Activated T-cell treated with anti-CD3 and anti-CD28 coated beads, Interleukin-2, amount 50 U/mL, for 24 hours (primary cell): ENCODE results near the gene FZD10.

Experiments used
- DNase-seq: peaks from one replicate; pipeline ENCODE4 v3.0.0-alpha.2; 2020
- H3K27ac Mint-ChIP-seq: 2 replicates; pipeline ENCODE4 v1.8.0; 2020; ENCODE audit warnings: mild to moderate bottlenecking, mixed read lengths
- H3K27me3 Mint-ChIP-seq: 2 replicates; pipeline ENCODE4 v1.8.0; 2020; ENCODE audit warnings: mixed read lengths
- H3K36me3 Mint-ChIP-seq: 2 replicates; pipeline ENCODE4 v1.8.0; 2020; ENCODE audit warnings: low read depth, mixed read lengths
- H3K4me1 Mint-ChIP-seq: 2 replicates; pipeline ENCODE4 v1.8.0; 2020; ENCODE audit warnings: low read depth, mixed read lengths
- H3K4me3 Mint-ChIP-seq: 2 replicates; pipeline ENCODE4 v1.8.0; 2020; ENCODE audit warnings: mild to moderate bottlenecking, moderate library complexity, mixed read lengths
- H3K9me3 Mint-ChIP-seq: 2 replicates; pipeline ENCODE4 v1.8.0; 2020; ENCODE audit warnings: mixed read lengths

FZD10 gene

GRCh38 chr12:130127532-130127911 is 34.7 kb upstream of the FZD10 start:
- no peaks in the 10 kb centered on the region for H3K9me3 Mint-ChIP-seq
- DNase-seq, result no peak
- no peak overlapping the region for H3K27ac Mint-ChIP-seq
- no peaks in the 10 kb centered on the region for H3K36me3 Mint-ChIP-seq
- H3K4me1 Mint-ChIP-seq, result no peaks in the 10 kb centered on the region
- no peak overlapping the region for H3K4me3 Mint-ChIP-seq
- no peaks in the 10 kb centered on the region for H3K27me3 Mint-ChIP-seq

DNA sequence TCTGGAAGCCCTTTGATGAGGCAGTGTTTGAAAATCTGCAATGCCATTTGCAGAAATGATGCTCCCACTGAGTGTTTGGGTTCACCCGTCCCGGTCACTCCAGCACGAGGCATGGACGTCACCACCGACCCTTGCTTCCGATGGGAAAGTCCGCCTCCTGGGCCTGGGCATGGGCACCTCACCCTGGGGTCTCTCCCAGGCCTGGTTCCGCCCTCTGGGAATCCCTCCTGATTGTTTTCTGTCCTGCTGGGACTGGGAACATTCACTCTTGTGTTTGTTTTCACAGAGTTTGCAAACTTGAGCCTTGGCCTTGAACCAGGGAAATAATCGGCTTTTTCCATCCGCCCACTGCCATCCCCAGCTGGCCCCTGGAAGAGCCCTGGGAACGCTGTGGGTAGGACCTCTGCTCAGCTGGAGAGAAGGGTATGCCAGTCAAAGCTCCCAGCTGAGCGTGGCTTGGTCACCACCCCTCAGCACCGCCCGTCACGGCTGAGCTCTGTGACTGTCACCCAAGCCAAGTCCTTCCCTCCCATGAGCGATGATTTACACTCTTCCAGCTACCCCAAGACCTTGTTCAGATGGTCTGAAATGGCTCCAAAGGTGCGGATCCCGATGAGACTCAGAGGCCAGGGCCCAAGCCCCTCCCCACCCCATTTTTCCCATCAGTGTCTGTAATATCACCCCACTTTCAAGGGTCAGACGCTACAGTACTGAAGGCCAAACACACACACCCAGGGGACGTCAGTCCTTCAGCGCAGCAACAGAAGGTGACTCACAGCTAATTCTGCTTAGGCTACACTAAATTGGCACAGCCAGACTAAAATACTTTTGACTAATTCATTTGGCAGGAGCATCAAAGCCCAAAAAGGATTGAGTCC is 34.1 kb upstream of the FZD10 start:
- no peak overlapping the region for H3K4me3 Mint-ChIP-seq
- H3K36me3 Mint-ChIP-seq, result no peaks in the 10 kb centered on the region
- no peak for DNase-seq
- H3K27me3 Mint-ChIP-seq, result peaks cover 3% of the 10 kb centered on the region
- H3K27ac Mint-ChIP-seq, result no peak overlapping the region
- no peaks in the 10 kb centered on the region for H3K9me3 Mint-ChIP-seq
- H3K4me1 Mint-ChIP-seq, result no peaks in the 10 kb centered on the region

DNA sequence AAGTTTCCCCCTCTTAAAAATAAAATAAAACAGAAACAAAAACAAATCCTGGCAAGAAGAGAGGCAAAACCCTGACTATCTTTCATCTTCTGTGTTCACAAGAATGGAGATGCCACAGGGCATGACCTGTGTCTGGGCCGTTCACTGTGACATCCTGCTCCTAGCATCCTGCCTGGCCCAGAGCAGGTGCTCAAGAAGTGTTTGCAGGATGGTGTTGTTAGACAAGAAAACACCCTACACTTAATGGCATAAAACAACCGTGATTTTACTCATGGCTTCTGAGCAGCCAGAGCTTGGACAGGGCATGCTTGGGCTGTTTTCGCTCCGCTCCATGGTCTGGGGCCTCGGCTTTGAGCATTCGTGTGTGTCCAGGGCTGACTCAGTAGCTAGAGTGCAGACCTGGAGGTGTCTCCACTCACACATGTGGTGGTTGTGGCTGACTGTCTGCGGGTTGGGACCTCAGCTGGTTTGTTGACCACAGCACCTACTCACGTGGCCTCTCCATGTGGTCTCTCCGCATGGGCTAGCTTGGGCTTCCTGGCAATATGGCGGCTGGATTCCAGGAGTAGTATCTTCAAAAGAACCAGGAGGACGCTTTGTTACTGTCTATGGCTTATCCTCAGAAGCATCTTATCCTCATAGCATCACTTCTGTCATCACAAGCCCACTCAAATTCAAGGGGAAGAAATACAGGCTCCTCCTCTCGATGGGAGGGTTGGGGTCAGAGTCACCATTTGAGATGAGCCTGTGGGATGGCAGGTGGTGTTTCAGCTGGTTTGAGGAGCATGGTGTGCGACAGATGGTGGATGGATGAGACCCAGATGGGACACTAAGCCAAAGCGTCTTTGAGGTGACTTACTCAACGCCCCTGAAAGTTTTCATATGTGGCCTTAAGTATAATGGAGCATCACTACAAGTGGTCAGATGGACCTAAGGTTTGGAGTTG is 33.2 kb upstream of the FZD10 start:
- peaks cover 3% of the 10 kb centered on the region for H3K4me1 Mint-ChIP-seq
- no peak for DNase-seq
- no peak overlapping the region for H3K27ac Mint-ChIP-seq
- no peaks in the 10 kb centered on the region for H3K9me3 Mint-ChIP-seq
- peaks cover 7% of the 10 kb centered on the region for H3K27me3 Mint-ChIP-seq
- H3K4me3 Mint-ChIP-seq, result no peak overlapping the region
- no peaks in the 10 kb centered on the region for H3K36me3 Mint-ChIP-seq

- Mint-ChIP-seq H3K36me3 (no peaks in the 10 kb centered on the region), H3K4me3 (no peak overlapping the region), H3K4me1 (peaks cover 4% of the 10 kb centered on the region), H3K27me3 (peaks cover 7% of the 10 kb centered on the region), H3K27ac (no peak overlapping the region), H3K9me3 (peaks cover 2% of the 10 kb centered on the region)
- DNase-seq, result no peak
Measured at GRCh38 chr12:130130346-130130745, 31.9 kb upstream of the FZD10 start.

DNA sequence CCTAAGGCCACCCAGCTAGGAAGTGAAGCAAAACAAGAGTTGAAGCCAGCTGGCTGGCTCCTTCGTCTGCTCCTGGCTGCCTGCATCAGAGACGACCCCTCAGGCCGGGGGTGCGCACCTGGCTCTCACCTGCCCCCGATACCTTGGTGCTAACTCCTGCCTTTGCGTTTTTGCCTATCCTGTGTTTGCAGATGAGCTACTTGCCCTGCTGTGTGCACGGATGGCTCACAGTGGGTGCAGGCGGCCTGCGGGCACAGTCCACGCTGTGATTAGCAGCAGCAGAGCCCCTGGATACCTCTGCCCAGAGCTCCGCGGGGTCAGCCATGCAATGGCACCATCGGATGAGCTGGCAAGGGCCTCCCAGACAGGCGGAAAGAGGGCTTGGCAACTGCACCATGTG is 31.2 kb upstream of the FZD10 start:
- peaks cover 7% of the 10 kb centered on the region for H3K27me3 Mint-ChIP-seq
- DNase-seq, result no peak
- H3K4me3 Mint-ChIP-seq, result no peak overlapping the region
- H3K36me3 Mint-ChIP-seq, result no peaks in the 10 kb centered on the region
- H3K27ac Mint-ChIP-seq, result no peak overlapping the region
- H3K9me3 Mint-ChIP-seq, result peaks cover 5% of the 10 kb centered on the region
- H3K4me1 Mint-ChIP-seq, result peaks cover 4% of the 10 kb centered on the region

DNA sequence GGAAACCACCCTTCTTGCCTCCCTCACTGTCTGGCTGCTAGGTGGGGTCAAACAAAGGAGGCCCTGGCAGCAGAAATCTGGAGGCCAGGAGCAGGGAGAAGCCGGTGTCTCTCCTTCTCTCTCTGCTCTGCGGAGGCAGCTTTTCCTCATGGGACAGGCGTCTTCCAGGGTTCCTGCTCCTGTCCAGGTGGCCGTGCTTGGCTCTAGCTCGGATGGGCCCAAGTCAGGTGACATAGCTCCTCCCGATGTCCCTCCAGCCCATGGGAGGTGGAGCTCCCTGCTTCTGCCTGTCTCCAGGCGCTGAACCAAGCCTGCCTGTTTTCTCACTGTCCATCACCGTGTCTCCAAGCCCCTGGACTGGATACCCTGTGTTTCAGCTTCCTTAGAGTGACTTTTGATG is 30.5 kb upstream of the FZD10 start:
- no peak overlapping the region for H3K4me3 Mint-ChIP-seq
- H3K9me3 Mint-ChIP-seq, result peaks cover 5% of the 10 kb centered on the region
- H3K27ac Mint-ChIP-seq, result no peak overlapping the region
- no peak for DNase-seq
- peaks cover 10% of the 10 kb centered on the region for H3K27me3 Mint-ChIP-seq
- H3K36me3 Mint-ChIP-seq, result no peaks in the 10 kb centered on the region
- peaks cover 4% of the 10 kb centered on the region for H3K4me1 Mint-ChIP-seq

GRCh38 chr12:130132831-130133511 is 29.3 kb upstream of the FZD10 start:
- Mint-ChIP-seq H3K4me3 (no peak overlapping the region), H3K4me1 (peaks cover 6% of the 10 kb centered on the region), H3K27ac (no peak overlapping the region), H3K36me3 (no peaks in the 10 kb centered on the region), H3K9me3 (peaks cover 5% of the 10 kb centered on the region), H3K27me3 (peaks cover 10% of the 10 kb centered on the region)
- DNase-seq, result no peak

GRCh38 chr12:130133851-130134562 is 28.3 kb upstream of the FZD10 start:
- DNase-seq, result no peak
- Mint-ChIP-seq H3K4me3 (no peak overlapping the region), H3K4me1 (peaks cover 6% of the 10 kb centered on the region), H3K27ac (no peak overlapping the region), H3K9me3 (peaks cover 5% of the 10 kb centered on the region), H3K36me3 (no peaks in the 10 kb centered on the region), H3K27me3 (peaks cover 10% of the 10 kb centered on the region)

- Mint-ChIP-seq H3K36me3 (no peaks in the 10 kb centered on the region), H3K4me3 (no peak overlapping the region), H3K4me1 (peaks cover 6% of the 10 kb centered on the region), H3K27me3 (peaks cover 10% of the 10 kb centered on the region), H3K27ac (no peak overlapping the region), H3K9me3 (peaks cover 5% of the 10 kb centered on the region)
- no peak for DNase-seq
Measured at GRCh38 chr12:130134563-130134915, 27.7 kb upstream of the FZD10 start.

DNA sequence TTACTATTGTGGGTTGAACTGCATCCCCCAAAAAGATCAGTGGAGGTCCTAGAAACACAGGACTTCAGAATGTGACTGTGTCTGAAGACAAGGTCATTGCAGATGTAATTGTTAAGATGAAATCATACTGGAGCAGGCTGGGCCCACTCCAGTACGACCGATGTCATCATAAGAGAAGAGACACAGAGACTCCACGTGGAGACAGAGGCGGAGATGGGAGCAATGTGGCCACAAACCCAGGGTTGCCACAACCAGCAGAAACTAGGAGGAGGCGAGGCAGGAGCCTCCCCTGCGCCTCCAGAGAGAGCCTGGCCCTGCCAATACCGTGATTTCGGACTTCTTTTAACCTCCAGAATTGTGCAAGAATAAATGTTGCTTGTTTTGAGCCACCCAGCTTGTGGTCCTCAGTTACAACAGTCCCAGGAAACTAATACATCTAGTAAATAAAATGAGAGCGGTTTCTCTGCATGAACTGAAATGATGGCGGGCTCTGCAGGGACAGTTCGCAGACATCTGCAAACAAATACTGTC is 25.7 kb upstream of the FZD10 start:
- peaks cover 5% of the 10 kb centered on the region for H3K9me3 Mint-ChIP-seq
- H3K36me3 Mint-ChIP-seq, result no peaks in the 10 kb centered on the region
- no peak for DNase-seq
- peaks cover 13% of the 10 kb centered on the region for H3K27me3 Mint-ChIP-seq
- peaks cover 6% of the 10 kb centered on the region for H3K4me1 Mint-ChIP-seq
- no peak overlapping the region for H3K4me3 Mint-ChIP-seq
- no peak overlapping the region for H3K27ac Mint-ChIP-seq

DNA sequence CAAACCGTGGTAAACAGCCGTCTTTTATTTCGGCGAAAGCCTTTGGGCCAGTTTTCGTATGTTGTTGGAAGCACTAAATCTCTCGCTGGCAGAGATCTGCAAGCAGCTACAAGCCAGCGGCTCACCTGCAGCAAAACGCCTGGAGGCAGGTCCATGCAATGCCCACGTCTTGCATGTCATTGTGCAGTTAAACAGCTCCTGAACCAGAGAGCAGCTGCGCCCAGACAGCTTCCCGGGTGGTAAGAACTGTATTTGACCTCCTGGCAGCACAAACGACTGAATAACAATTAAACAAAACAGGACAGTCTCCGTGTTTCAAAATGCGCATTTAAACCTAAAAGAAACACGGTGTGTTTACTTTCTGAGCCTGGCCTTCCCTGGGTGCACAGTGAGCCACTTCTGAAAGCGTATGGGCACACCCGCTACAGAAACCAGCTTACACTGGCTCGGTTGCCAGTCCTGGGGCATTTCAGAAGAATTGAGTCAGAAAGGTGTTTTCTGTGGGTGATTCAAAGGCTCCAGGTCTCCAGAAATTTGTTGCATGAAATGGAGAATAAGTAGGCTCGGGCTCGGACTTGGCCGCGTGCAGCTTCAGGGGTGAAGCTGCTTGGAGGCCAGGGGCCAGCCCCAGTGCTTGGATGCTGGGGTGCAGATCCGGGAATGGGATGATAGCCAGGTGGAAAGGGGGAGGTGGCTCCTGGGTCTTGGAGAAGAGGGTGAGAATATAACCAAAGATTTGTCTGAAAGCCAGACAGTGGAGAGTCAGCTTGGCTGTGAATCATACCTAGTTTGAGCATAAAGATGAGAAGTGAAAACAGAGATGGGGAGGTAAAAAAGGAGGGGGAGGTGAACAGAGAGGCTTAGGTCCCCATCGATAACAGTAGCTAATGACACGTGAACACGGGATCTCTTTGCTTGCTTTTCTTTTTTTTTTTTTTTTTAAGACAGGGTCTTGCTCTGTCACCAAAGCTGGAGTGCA is 24.9 kb upstream of the FZD10 start:
- H3K27me3 Mint-ChIP-seq, result peaks cover 15% of the 10 kb centered on the region
- no peak overlapping the region for H3K4me3 Mint-ChIP-seq
- no peak for DNase-seq

GRCh38 chr12:130138478-130138877 is 23.8 kb upstream of the FZD10 start:
- peaks cover 12% of the 10 kb centered on the region for H3K27me3 Mint-ChIP-seq
- H3K4me1 Mint-ChIP-seq, result peaks cover 6% of the 10 kb centered on the region
- H3K27ac Mint-ChIP-seq, result no peak overlapping the region
- peaks cover 5% of the 10 kb centered on the region for H3K9me3 Mint-ChIP-seq
- no peak for DNase-seq
- H3K4me3 Mint-ChIP-seq, result no peak overlapping the region
- H3K36me3 Mint-ChIP-seq, result no peaks in the 10 kb centered on the region

More for the DNA sequence above, 24.9 kb upstream of the FZD10 start:
- H3K9me3 Mint-ChIP-seq, result peaks cover 5% of the 10 kb centered on the region
- peaks cover 6% of the 10 kb centered on the region for H3K4me1 Mint-ChIP-seq
- H3K36me3 Mint-ChIP-seq, result no peaks in the 10 kb centered on the region
- no peak overlapping the region for H3K27ac Mint-ChIP-seq
